GM06990 (cell line): Measurements from ENCODE around the gene PRKAG1.

Experiments used
- DNase-seq: peaks from one replicate; pipeline ENCODE4 v3.0.0-alpha.2; 2011; ENCODE audit not compliant: insufficient read length; ENCODE audit errors: extremely low read depth
- H3K27me3 ChIP-seq: replicated peaks from 2 replicates; pipeline ENCODE4 v1.6.0; 2011; ENCODE audit warnings: low read length; ENCODE audit not compliant: control insufficient read depth, insufficient read depth
- H3K36me3 ChIP-seq: 2 replicates; pipeline ENCODE4 v1.5.1; 2011; ENCODE audit warnings: low read length; ENCODE audit not compliant: control insufficient read depth, insufficient read depth
- H3K4me3 ChIP-seq: replicated peaks from 2 replicates; pipeline ENCODE4 v1.5.1; 2011; ENCODE audit warnings: low read depth, mild to moderate bottlenecking, control low read depth, low read length
- TF ChIP-seq, protein P1 (sequence below): IDR thresholded peaks from 2 replicates; pipeline ENCODE4 v1.5.1; 2011; ENCODE audit warnings: low read length, control low read depth, mild to moderate bottlenecking, inconsistent platforms; ENCODE audit not compliant: insufficient read depth, poor library complexity, severe bottlenecking

PRKAG1 gene

GRCh38 chr12:49027846-49028555 is 9.4 kb upstream of the PRKAG1 start:
- no peak overlapping the region for H3K4me3 ChIP-seq
- TF ChIP-seq, protein P1, sequence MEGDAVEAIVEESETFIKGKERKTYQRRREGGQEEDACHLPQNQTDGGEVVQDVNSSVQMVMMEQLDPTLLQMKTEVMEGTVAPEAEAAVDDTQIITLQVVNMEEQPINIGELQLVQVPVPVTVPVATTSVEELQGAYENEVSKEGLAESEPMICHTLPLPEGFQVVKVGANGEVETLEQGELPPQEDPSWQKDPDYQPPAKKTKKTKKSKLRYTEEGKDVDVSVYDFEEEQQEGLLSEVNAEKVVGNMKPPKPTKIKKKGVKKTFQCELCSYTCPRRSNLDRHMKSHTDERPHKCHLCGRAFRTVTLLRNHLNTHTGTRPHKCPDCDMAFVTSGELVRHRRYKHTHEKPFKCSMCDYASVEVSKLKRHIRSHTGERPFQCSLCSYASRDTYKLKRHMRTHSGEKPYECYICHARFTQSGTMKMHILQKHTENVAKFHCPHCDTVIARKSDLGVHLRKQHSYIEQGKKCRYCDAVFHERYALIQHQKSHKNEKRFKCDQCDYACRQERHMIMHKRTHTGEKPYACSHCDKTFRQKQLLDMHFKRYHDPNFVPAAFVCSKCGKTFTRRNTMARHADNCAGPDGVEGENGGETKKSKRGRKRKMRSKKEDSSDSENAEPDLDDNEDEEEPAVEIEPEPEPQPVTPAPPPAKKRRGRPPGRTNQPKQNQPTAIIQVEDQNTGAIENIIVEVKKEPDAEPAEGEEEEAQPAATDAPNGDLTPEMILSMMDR = no peak
- no peak for DNase-seq
- peaks cover 56% of the 10 kb centered on the region for H3K36me3 ChIP-seq
- no peaks in the 10 kb centered on the region for H3K27me3 ChIP-seq

DNA sequence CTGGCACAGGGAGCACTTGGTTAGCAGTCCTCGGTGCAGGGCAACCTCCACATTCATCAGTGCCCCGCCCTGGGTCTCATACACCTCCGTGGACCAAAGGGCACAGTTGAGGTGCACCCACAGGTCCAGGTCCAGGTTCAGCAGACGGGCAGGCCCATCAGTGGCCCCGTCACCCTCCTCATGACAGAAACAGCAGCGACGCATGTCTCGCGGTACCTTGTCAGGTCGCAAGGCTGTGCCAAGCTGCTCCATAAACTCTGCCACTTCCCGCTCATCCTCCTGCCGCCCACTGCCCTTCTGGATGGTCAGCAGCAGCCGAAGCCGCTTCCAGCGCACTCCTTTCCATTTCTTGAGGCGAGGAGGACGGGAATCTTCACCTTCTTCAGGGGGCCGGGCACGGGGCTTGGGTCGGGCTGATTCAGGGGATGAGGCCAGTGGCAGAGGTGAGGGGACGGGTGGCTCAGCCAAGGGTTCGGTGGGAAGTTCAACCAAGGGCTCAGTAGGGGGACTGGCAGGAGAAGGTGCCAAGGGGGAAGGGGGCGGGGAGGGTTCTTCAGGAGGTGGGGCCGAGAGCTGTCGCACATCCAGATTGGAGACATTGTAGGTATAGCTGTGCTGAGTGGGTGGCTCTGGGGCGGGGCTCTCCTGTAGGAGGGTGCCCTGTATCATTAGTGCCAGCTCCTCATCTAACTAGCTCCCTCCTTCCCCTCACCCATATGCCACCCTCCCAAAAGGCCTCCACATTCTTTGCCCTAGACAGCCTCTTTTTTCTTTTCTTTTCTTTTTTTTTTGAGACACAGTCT is 8.3 kb upstream of the PRKAG1 start:
- H3K27me3 ChIP-seq = no peaks in the 10 kb centered on the region
- DNase-seq = no peak
- TF ChIP-seq, protein P1 = no peak
- no peak overlapping the region for H3K4me3 ChIP-seq
- peaks cover 51% of the 10 kb centered on the region for H3K36me3 ChIP-seq

- Histone ChIP-seq H3K27me3 (no peaks in the 10 kb centered on the region), H3K36me3 (peaks cover 49% of the 10 kb centered on the region), H3K4me3 (no peak overlapping the region)
- TF ChIP-seq, protein P1 = no peak
- no peak for DNase-seq
Measured at GRCh38 chr12:49026101-49026500, 7.5 kb upstream of the PRKAG1 start.

DNA sequence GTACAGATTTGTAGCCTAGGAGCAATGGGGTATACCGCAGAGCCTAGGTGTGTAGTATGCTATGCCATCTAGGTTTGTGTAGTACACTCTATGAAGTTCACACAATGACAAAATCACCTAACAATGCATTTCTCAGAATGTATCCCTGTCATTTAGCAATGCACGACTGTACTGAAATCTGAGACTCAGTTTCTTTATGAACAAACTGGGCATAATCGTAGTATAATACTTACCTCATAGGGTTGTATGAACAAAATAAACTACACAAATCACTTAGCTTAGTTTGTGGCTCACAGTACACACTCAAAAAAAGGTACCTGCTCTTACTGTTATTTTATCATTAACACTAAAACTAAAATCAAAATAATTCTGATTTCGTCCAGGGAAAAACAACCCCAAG is 6.9 kb upstream of the PRKAG1 start:
- peaks cover 45% of the 10 kb centered on the region for H3K36me3 ChIP-seq
- DNase-seq = no peak
- H3K27me3 ChIP-seq = no peaks in the 10 kb centered on the region
- H3K4me3 ChIP-seq = no peak overlapping the region
- TF ChIP-seq, protein P1 = no peak

DNA sequence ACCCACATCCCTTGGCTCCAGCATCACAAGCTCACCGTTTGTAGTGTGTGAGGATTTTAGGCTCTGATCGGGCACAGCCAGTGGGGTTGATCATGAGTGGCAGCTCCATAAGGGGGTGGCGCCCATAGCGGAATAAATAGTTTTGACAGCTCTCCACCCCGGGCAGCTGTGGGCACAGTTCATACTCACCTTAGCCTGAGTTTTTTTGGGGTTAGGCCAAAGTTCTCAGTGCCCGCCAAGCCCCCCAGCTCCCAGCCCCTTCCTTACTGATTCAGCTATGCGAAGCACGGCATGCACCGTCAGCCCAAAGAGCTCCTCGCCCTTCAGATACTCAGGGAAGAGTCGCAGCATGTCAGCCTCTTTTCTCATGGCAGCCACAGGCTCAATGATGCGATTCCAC is 6.0 kb upstream of the PRKAG1 start:
- TF ChIP-seq, protein P1 = no peak
- Histone ChIP-seq H3K27me3 (no peaks in the 10 kb centered on the region), H3K4me3 (no peak overlapping the region), H3K36me3 (peaks cover 42% of the 10 kb centered on the region)
- DNase-seq = no peak
